H1 (cell line): ENCODE results near the gene DHPS. TPM values are rescaled to one million over a fixed set of nuclear protein-coding genes. Genes with fewer than 3 reads are reported as not detected.

Source experiments
- RNF2 ChIP-seq: fragments of 200-900, 300-1000 bp; sonication (generic); IDR thresholded peaks from 2 replicates; pipeline ENCODE4 v1.7.1; 2016; ENCODE audit warnings: borderline replicate concordance, low read depth, mild to moderate bottlenecking, antibody characterized with exemption, low read length; ENCODE audit not compliant: poor library complexity, severe bottlenecking; ENCODE audit errors: missing control alignments
- polyA plus RNA-seq, 7 experiments: library from polyadenylated mRNA; depleted of rRNA in 3 of 7; stranded (reverse) in 5 of 7; unstranded in 2 of 7; fragments of >200 nt in 5 of 7; fragments of 200-250 nt in 2 of 7; gene quantifications; 1 replicate in 5 of 7; 2 replicates in 1 of 7; 4 replicates in 1 of 7; pipeline versions ENCODE4 v1.2.1 to v1.2.3, GENCODE V29; 2011 to 2013; ENCODE audit warnings: missing spikeins in 2 of 7, mixed read lengths in 2 of 7
- total RNA-seq: library from RNA; stranded (reverse); fragmentation: NEBNext Ultra II Directional; extraction: Animal tissue kit (Norgen Biotek cat#: 25700); gene quantifications from 2 replicates; pipeline ENCODE4 v1.2.1, GENCODE V29; 2021

Gene DHPS
- total and polyA plus RNA-seq, 2 of the 8 experiments (the other 6 are each of a cell fraction or from before 2014, with no cell fraction given): 86.6 to 99.6 TPM

GRCh38 chr19:12711187-12711586, 29.5 kb upstream of the DHPS start (continued):
- TF ChIP-seq RNF2: no peak
- TF ChIP-seq, all 59 proteins: peak for 0
